ENCODE data around the gene CDKN1C.

CDKN1C gene

DNA sequence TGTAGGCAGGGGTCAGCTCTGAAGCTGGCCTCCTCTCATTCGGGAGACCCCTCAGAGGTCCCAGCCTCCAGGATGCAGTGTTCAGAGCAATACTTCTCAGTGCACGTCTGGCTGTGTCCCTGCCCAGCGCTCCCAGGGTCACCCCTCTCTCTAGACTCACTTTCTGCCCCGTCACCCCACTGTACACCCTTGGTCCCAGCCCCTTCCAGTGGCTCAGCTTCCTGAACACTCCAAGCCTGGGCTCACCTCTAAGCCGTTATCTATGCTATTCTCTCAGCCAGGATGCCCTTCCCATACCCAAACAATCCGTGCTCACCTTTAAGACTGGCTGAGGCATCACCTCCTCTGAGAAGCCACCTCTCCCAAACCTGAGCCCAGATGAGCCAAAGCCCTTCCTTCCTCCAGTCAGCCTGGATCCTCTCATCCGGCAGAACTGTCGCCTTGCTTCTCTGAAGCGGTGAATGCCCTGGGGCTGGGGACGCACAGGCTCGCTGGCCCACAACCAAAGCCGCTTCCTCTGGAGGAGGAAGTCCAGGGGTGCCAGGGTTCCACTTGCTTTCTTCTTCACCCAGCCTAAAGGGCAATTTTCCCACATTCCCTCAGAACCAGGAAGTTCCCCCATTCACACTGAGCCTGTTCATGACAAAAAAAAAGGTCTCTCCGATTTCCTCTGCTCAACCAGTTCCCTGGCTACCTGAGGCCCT lies 13.7 kb upstream of the CDKN1C start:
- TF ChIP-seq, protein P1, sequence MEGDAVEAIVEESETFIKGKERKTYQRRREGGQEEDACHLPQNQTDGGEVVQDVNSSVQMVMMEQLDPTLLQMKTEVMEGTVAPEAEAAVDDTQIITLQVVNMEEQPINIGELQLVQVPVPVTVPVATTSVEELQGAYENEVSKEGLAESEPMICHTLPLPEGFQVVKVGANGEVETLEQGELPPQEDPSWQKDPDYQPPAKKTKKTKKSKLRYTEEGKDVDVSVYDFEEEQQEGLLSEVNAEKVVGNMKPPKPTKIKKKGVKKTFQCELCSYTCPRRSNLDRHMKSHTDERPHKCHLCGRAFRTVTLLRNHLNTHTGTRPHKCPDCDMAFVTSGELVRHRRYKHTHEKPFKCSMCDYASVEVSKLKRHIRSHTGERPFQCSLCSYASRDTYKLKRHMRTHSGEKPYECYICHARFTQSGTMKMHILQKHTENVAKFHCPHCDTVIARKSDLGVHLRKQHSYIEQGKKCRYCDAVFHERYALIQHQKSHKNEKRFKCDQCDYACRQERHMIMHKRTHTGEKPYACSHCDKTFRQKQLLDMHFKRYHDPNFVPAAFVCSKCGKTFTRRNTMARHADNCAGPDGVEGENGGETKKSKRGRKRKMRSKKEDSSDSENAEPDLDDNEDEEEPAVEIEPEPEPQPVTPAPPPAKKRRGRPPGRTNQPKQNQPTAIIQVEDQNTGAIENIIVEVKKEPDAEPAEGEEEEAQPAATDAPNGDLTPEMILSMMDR (IDR thresholded peaks at IDR 0.05; ENCODE audit: control insufficient read depth, extremely low read depth, insufficient read depth), result no peak
- DNase-seq (ENCODE audit: low read depth), result no peak
- no peak overlapping the region for H3K4me3 ChIP-seq (ENCODE audit: low read depth, low read length)

DNA sequence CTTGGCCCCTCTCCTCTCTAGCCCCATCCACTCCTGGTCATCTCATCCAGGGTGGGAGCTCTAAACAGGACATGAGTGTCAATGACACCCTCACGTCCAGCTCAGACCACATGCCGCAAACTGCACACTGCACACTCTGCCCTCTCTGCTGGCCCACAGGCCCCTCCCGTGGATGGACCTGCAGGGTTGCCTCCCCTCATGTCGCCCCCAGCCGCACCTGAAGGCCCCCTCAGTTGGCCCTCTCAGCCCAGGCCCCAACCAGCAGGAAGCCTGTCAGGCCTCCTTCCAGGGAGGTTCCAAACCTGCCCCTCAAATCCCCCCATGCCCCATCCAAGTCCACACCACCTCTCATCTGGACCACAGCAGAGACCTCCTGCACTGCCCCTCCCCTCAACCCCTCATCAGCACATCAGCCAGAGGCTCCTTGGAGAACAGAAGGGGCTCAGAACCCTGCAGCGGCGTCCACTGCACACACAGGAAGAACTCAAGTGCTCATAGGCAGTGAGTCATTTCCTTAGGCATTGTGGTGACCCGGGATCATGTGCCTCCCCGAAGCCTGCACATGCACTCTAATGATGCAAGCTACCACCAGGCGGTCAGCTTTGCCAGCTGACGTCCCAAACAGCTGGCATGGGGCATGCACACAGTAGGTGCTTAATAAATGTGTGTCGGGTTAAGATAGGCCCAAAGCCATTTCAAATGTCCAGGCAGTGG lies 12.9 kb upstream of the CDKN1C start:
- TF ChIP-seq, protein P1 (IDR thresholded peaks at IDR 0.05; ENCODE audit: control insufficient read depth, extremely low read depth, insufficient read depth), result no peak
- DNase-seq (ENCODE audit: low read depth), result no peak
- no peak overlapping the region for H3K4me3 ChIP-seq (ENCODE audit: low read depth, low read length)

DNA sequence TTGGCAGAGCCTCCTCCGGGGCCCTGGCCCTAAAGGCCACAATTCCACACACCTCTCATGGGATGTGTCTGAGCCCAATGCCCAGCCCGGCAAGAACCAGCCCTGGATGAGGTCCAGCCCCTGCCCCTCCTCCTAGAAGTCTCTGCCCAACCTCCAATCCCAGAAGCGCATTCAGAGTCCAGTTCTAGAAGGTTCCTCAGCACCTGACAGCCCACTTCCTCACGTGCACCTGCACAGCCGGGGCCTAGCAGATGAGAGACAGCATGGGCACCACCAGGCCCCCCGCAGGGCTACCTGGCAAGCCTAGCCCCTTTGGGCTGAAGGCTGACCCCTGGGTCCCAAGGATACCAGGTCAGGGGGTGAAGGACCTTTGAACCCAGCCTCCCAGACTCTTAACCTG lies 11.5 kb upstream of the CDKN1C start:
- no peak overlapping the region for H3K4me3 ChIP-seq (ENCODE audit: low read depth, low read length)
- no peak for DNase-seq (ENCODE audit: low read depth)
- TF ChIP-seq, protein P1 (IDR thresholded peaks at IDR 0.05; ENCODE audit: control insufficient read depth, extremely low read depth, insufficient read depth), result no peak

DNA sequence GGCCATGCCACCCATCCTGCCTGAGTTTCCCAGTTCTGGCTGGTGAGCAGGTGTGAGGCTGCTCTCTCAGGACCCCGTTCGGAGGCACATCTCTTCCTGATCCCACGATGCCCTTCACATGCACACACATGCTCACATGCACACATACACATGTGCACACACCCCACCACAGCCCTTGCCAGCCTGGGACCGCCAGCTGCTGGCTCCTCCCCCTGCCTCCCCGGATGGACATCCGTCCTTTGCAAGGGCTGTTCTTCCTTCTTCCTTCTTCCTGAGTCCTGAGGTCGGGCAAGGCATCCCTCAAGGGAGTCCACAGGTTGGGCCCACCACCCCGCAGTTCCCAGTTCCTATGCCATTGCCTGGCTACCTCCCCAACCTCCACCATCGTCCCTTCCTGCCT lies 10.5 kb upstream of the CDKN1C start:
- DNase-seq (ENCODE audit: low read depth), result no peak
- no peak overlapping the region for H3K4me3 ChIP-seq (ENCODE audit: low read depth, low read length)
- TF ChIP-seq, protein P1 (IDR thresholded peaks at IDR 0.05; ENCODE audit: control insufficient read depth, extremely low read depth, insufficient read depth), result no peak

DNA sequence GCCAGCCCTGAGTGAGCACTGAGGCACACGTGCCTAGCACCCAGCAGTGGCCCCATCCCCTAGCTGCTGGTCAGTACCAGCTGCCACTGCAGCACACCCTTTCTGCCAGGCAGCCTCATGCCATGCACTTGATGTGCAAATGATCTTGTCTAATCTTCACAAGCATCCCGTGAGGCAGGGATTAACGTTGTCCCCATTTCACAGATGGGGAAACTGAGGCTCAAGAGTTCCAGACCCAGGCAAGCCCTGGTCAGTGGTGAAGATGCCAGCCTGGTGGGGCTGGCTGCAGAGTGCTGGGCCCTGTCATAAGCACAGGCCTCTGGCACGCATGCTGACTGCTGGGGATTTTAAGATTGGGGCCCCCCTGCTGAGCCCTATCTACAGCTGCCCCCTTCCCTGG lies 8.4 kb upstream of the CDKN1C start:
- DNase-seq (ENCODE audit: low read depth), result no peak
- no peak overlapping the region for H3K4me3 ChIP-seq (ENCODE audit: low read depth, low read length)
- TF ChIP-seq, protein P1 (IDR thresholded peaks at IDR 0.05; ENCODE audit: control insufficient read depth, extremely low read depth, insufficient read depth), result no peak

DNA sequence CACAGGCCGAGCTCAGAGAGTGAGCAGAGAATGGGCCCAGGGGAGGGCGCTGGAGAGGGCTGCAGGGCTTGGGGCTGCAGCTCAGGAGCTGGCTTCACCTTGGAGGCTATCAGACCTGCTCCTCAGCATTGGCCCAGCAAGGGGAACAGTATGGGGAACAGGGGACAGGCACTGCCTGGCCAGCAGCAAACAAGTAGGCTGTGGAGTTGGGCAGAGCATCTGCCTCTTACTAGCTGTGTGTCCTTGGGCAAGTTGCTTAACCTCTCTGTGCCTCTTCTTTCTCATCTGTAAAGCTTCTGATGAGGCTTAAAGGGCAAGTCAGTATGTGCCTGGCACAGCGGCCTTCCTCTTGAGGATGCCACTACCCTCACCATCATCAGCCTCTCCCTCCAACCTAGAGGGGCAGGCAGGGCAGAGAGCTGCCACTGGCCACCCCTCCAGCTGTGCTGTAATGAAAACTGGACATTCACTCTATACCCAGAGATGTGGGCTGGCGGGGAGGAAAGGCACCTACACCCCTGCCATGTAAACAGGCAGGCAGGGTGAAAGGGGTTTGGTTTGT lies 7.5 kb upstream of the CDKN1C start:
- TF ChIP-seq, protein P1 (IDR thresholded peaks at IDR 0.05; ENCODE audit: control insufficient read depth, extremely low read depth, insufficient read depth), result no peak
- DNase-seq (ENCODE audit: low read depth), result no peak
- no peak overlapping the region for H3K4me3 ChIP-seq (ENCODE audit: low read depth, low read length)
